HG02943 (cell line): Measurements from ENCODE around the gene WWC1.
"Not testable (repeated sequence)": the region's sequence is repeated elsewhere in the genome, so short reads cannot be mapped to it uniquely, and the experiment has no call there.

Source experiments
- ATAC-seq: cut with Tn5 transposase; IDR thresholded peaks from one replicate; pipeline ENCODE4 v1.9.1; 2021; ENCODE audit warnings: mild to moderate bottlenecking, low read depth, moderate library complexity; ENCODE audit not compliant: unreplicated experiment

The WWC1 gene

DNA sequence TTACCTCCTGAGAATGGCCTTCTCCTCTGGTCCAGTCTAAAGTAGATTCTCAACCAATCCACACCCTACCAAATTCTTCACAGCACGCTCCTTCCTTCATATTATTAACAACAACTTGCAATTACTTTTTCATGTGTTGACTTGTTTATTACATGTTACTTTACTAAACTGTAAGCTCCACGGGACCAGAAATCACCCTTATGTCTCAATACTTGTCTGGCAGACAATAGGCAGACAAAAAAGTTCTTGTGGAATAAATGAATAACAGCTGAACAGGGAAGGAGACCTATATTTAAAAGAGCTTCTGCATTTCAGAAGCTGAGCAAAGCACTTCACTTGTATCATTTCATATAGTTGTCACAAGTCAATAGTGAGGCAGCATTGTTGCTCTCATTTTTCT, 5.7 kb upstream of the WWC1 start:
- ATAC-seq = no peak

DNA sequence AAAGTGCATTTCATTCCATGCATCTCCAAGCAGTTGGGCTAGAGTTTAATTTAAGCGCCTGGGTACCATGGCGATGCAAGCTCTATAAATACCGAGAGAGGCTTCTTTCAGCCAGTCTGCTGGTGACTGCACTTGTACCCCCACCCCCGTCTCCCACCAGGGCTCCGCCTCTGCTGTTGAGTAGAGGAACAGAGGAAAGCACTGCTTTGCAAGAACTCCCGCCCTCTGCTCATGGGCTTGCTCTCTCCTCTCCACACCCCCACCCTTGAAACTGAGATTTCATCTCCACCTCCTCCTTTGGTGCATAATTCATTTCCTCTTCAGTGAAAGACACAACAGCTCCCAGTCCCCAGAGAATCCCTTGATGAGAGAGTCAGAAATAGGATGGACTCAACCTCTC, 5.1 kb upstream of the WWC1 start:
- ATAC-seq = no peak

DNA sequence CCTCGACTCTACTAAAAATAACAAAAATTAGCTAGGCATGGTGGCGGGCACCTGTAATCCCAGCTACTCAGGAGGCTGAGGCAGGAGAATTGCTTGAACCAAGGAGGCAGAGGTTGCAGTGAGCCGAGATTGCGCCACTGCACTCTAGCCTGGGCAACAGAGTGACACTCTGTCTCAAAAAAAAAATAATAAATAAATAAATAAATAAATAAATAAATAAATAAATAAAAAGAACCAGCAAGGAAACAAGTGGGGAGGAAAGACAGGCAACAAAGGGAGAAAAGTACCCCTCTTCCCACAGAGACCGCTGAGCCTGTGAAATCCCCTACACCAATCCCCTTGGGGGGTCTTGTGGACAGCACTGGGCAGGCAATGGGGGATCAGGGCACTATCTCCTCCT, 4.6 kb upstream of the WWC1 start:
- ATAC-seq = not testable (repeated sequence)

DNA sequence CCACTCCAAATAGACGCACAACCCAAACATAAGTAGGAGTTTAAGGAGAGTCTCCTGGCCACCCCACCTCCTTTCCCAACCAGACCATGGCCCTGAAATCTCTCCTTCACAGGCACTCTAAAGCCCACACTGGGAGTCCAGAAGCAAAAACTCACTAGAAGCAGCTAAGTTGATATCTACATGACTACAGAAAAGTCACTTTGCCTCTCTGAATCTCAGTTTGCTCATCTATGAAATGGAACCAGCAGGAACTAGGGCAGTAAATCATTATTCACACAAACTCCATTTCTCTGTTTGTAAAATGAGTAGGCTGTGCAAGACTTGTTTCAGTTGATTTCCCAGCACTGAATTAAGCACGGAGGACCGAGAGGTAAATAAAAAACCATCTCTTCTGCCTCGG, 4.1 kb upstream of the WWC1 start:
- ATAC-seq = no peak

DNA sequence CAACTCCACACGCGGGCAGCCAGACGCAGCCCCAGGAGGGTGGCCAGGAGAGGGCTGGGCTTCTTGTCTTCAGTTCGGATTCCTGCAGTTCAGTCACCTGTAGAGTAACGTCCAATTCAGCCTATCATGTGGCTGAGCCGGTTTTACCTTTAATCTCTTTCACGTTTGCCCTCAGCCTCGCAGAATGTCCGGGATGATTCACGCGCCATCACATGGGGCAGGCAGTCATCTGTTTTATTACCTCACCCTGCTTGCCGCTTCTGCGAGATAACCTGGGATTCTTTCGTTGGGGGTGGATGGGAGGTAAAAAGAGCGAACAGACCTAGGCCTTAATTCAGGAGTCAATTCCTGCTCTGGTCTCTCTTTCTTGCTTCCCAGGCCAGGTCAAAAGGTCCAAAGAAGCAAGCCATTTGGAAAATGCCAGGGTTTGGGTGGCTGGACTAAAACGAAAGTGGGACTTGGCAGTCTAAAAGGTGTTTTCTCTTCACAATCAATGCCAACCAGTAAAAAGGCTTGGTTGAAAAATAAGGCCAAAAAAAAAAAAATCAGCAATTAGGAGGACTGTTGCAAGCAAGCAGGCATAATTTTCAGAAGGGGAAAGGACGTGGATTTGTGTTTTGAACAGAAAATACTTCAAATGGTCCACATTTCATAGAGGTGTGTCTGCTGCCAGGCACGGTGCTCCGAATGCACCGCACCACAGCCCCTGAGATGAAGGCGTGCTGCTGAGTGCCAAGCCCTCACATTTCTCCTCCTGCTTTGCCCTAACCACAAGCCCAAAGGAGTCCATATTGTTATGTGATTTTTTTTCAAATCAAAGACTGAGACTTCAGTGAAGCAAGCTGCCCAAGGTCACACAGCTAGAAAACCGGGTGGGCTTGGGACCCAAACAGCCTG, 2.8 kb upstream of the WWC1 start:
- ATAC-seq = no peak

DNA sequence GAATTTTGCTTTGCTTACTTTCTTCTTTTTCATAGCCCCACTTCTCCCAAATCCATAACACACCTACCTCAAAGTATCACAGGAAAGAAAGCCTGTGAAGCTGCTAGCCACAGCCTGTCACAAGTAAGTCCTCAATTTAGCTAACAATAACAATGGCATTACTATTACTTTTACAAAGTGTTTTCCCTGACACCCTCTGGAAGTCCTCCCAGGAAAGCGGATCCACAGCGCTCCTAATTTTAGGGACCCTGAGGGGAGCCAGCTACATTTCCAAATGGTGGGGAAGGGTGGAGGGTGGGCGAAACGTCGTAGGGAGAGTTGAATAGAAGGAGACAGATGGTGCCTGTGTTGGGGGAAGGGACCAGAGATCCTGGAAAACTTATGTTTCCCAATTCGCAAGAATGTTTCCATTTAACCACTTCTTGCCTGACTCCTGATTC, 523 bp upstream of the WWC1 start:
- ATAC-seq = no peak

DNA sequence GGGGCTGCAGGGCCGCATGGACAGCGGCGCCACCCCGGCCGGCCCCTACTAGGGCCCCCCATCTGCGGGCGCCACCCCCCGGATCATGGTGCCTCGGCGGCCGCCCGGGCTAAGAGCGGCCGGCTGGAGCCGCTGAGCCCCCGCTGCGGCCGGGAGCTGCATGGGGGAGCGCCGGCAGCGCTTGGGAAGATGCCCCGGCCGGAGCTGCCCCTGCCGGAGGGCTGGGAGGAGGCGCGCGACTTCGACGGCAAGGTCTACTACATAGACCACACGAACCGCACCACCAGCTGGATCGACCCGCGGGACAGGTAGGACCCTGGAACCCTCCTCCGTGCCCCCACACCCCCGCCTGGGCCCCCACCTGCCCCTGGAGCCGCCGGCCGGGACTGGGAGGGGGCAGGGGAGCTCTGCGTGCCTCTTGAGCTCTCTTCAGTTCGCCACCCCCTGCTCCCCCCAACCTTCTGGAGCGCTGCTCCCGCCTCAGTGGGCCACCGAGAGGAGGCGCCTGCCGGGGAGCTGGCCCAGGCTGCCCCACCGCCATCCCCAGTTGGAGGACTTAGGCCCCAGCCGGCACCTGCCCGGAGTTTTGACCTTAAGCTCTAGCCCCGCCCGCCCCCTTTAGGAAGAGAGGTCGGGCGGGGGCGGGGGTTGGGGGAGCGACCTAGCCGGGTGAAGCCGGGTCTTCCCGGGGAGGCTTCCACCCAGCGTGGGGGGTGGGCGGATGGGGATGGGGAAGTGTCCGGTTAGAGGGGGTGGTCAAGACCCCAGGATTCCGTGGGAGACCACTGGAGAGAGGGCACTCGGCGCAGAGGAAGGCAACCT, 730 bp downstream of the WWC1 start:
- peak; percentile 29 for ATAC-seq

DNA sequence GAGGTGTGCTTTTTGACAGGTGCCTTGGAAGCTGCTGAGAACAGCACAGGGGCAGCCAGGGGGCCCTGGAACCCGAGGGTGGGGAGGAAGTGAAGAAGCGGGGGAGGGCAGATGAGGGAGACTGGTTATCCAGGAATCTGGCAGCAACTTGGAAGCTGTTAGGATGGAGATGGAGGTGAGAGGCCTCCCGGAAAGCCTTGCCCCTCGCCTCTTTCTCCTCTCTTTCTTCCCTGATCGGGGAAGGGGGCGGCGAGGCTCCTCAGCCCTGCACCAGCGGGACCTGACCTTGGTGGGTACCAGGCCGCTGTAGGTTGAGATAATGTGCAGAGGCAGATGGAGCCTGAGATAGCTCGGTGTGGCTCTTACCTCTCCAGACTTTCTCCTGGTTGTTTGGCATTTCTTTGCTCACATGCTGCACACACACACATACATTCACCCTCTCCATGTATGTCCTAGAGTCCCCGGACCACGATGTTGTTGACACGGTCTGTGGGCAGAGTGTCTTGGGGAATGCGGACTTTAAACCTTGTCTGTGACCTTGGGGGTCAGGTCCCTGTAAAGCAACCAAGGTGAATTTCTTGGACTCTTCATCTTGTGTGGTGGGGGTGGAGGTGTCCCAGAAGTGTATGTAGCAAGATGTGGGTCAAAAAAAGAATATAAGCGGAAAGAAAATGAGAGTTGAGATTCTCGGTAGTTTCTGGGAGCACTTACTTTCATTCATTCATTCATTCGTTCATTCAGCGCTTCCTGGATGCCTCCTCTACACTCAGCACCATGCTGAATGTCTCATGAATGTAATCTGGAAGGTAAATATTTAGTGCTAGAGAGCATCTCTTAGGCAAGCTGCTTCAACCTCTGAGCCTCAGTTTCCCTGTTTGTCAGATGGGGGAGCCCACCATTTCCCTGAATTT, 1.6 kb downstream of the WWC1 start:
- no peak for ATAC-seq

DNA sequence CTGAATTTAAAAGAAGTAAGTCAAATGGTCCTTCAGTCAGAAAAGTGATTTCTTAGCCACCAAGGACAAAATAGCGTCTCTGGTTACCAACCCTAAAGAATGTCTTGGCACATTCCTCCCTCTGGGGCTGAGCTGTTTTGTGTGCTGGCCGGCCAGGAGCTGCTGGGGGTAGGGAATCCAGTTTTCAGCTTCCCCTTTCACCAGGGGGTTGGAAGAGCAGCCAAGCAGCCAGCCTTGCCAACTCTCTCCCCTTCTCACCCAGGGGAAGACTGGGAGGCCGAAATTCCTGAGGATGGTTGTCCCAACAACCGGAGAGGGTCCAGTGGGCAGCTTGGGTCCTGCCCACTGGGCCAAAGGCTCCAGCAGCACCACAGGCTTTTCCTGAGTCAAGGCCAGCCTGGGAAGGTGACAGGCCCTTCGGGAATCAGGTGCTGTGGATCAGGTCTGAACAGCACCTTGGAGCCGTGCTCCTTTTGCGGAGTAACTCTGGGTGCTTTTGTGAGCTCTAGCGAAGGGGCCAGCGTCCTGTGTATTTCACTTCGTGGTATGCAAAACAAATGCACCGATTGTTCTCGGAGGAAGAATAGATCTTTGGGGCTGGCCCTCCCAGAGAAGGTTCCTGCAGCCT, 4.2 kb downstream of the WWC1 start:
- no peak for ATAC-seq

DNA sequence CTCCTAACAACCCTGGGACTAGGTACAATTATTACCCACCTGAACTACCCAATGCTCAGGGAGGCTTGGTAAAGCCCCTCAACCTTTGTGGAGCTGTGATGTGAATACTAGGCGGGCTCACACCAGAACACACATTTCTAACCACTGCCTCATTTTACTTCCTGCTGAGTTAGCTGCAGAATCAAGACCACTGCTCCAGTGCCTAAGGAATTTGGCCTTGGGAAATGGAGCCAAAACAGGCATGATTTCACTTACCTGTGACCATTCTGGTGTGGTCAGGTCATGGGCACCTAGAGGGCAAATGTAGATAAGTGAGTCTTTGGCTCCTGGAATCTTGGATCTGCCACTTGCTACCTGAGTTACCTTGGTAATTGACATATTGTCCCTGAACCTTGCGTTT, 5.2 kb downstream of the WWC1 start:
- no peak for ATAC-seq

DNA sequence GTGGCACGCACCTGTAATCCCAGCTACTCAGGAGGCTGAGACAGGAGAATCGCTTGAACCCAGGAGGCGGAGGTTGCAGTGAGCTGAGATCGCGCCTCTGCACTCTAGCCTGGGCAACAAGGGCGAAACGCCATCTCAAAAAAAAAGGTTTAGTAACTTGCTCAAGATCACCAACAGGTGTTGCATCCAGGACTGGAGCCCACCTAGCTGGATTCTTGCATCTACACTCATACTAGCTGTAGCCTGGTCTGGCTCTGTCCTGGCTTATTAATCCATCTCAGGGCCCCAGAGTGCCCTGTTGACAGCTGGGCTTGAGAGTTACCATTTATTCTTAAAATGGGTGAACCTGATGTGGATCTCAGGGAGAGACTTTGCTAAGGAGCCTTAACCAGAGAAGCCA, 7.5 kb downstream of the WWC1 start:
- no peak for ATAC-seq

DNA sequence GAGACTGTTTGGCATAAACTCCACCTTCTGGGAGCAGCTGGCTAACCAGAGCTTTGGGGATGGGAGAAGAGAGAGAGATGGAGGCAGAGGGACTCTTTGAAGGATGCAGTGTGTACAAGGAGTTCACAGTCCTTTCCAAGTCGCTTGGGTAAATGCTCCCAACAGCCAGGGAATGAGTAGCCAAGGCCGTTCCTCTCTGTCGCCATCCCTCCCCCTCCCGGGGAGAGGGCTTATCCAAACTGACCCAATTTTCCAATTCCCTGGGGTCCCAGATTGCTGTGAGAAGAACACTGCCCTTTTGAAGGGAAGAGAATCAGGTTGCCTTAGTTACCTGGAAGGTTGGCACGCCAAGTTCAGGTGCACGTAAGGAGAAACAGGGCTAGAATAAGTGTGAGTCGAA, 7.9 kb downstream of the WWC1 start:
- no peak for ATAC-seq

DNA sequence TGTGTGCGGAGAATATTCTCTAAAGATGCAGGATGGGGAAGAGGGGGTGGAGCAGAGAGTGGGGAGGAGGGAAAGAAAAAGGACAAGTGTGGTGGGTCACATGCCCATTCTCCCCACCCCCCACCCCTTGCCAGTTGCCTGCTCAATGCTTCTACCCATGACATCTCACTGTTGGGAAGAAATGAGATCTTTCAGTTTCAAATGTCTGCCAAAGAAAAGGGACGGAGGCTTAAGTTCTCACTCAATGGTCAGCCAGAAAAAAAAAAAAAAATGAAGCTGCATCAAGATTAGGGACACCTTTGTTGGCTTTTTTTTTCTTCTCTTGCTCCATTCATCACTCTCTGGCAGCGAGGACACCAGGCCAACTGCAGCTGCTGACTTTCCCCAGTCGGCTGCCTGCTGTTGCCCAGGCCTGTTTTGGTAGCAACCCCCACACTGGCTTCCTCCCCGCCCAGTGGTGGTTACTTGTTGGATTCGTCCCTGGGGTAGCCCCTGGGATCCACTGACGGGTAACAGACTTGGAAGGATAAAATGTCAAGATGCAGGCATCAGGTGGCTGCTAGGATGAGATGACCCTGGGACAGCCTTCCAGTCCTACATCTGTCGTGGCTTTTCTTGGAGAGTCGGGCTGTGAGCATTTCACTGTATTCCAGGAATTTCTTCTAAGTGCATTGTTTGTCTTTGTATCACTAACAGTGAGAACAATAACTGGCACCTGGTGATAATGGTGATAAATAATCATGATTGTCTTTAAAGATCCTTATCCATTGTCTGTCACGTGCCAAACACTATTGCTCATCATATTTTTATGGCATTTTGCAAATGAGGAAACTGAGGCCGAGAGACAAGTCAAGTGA, 9.1 kb downstream of the WWC1 start:
- ATAC-seq = no peak

DNA sequence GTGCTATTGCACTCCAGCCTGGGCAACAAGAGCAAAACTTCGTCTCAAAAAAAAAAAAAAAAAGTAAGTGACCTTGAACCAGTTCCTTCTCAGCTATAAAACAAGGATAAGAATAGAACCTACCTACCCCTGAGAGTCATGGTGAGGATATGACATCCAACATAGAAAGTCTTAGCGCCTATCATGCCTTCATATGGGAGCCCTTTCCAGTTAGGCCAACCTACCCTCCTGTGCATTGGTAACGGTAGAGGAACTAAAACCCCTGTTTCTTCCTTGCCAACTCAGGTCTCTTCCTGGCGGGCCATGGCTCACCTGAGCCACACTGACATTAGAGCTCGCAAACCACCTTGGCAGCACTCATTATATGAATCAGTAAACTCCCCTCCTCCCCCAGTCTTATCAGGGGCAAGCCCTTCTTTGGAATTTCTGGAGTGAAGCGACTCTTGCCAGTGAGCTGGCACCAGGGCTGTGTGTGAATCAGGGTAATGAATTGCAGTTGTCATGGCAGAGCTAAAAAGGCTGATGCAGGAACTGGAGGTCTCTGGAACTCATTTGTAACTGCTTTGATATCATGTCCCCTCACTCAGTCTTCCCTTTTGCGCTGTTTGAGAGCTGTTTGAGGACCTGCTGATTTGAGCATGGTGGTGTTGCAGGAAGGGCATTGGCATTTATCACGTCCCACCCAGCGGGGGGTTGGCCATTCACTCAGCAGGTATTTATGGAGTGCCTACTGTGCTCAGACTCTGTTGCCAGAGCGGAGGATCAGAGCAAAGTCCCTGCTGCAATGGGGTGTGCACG, 10.3 kb downstream of the WWC1 start:
- ATAC-seq = no peak

DNA sequence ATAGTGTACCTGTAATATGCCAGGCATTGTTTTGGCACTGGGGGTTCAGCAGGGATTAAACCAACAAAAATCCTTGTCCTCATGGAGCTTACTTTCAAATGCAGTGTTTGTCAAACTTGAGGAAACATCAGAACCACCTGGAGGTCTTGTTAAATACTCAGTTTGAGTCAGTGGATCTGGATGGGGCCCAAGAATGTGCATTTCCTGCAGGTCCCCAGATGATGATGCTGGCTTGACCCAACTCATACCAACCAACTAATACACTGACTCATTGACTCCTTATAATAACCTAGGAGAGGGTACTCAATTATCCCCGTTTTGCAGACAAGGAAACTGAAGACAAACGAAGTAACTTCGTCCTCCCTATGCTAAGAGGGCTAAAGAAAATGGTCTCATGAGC, 11.3 kb downstream of the WWC1 start:
- ATAC-seq = no peak

DNA sequence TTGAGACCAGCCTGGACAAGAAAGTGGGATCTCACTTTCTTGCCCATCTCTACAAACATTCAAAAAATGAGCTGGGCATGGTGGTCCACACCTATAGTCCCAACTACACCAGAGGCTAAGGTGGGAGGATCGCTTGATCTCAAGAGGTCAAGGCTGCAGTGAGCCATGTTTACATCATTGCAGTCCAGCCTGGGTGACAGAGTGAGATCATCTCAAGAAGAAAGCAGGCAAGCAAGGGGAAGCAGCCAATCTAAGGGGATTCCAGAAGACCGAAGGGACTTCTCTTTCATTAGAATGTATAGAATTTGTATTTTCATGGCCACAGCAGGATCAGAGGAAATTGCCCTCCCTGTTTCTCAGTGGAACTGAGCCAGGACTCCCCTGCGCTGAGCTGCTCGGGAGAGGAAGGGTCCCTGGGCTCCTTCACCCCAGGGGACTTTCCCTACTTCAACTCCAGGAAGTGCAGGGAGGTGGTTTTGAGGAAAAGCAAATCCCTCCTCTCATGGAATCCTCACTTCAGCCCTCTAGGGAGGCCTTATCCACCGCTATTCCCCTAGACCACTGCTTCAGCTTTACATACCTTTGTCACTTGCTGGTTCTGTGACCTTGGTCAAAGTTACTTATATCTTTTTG, 12.1 kb downstream of the WWC1 start:
- ATAC-seq = no peak

DNA sequence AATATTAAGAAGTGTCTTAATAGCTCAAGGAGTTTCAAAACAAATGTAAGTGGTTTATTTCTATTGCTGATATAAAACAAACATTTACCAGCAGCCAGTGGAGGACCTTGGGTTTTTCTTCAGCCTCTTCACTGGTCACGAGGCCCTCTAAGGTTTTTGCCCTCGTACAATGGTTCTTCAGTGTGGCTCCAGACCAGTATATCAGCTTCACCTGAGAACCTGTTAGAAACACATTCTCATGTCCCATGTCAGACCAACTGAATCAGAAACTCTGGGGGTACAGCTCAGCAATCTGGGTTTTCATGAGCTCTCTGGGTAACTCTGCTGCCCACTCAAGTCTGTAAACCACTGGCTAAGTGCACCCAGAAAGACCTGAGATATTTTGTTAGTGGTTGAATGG, 12.9 kb downstream of the WWC1 start:
- ATAC-seq = no peak

DNA sequence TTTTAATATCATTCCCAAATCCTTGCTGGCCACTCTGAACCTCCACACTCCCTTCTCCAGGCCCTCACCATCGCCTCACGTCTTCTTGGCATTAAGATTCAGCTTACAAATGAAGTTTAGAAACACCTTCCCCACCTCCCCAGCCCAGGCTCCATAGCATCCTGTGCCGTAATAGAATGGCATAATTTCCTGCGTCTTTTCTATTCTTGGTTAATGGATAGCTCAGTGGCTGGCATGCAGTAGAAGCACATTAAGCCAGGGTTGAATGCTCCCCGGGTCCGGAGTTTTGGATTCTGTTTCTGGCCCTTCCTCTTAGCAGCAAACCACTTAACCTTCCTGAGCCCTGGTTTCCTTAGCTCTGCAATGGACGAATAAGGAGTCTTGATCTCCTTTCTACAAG, 13.8 kb downstream of the WWC1 start:
- ATAC-seq = no peak
